GM18907 (cell line): ENCODE data around the gene BCAS4.
"Not testable (repeated sequence)": the region's sequence is repeated elsewhere in the genome, so short reads cannot be mapped to it uniquely, and the experiment has no call there.

Experiments
- ATAC-seq: cut with Tn5 transposase; IDR thresholded peaks from one replicate; pipeline ENCODE4 v1.9.1; 2021; ENCODE audit warnings: mild to moderate bottlenecking, moderate library complexity; ENCODE audit not compliant: unreplicated experiment

BCAS4 gene, protein sequence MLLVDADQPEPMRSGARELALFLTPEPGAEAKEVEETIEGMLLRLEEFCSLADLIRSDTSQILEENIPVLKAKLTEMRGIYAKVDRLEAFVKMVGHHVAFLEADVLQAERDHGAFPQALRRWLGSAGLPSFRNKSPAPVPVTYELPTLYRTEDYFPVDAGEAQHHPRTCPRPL

GRCh38 chr20:50794846-50795634 lies at the start of gene BCAS4:
BCAS4 (plus strand) TSS chr20:50795061; CDS start chr20:50795084, 23 bp downstream.
- ATAC-seq, result peak; percentile 68

DNA sequence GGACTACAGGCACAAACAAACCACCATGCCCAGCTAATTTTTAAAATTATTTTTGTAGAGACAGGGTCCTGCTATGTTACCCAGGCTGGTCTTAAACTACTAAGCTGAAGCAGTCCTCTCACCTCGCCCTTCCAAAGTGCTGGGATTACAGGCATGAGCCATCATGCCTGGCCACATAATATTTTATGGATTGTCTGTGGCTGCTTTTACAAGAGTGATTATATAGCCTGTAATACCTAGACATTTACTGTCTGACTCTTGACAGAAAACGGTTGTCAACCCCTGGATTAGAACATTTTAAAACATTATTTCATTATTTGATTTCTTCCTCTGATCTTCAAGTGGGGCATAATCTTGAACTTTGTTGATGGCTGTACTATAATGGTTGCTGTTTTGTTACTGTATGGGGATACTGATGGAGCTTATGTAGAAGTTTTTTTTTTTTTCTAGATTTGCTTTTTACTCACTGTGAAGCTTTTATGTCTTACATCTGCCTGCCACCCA lies 49.2 kb upstream of the BCAS4 start:
- no peak for ATAC-seq

DNA sequence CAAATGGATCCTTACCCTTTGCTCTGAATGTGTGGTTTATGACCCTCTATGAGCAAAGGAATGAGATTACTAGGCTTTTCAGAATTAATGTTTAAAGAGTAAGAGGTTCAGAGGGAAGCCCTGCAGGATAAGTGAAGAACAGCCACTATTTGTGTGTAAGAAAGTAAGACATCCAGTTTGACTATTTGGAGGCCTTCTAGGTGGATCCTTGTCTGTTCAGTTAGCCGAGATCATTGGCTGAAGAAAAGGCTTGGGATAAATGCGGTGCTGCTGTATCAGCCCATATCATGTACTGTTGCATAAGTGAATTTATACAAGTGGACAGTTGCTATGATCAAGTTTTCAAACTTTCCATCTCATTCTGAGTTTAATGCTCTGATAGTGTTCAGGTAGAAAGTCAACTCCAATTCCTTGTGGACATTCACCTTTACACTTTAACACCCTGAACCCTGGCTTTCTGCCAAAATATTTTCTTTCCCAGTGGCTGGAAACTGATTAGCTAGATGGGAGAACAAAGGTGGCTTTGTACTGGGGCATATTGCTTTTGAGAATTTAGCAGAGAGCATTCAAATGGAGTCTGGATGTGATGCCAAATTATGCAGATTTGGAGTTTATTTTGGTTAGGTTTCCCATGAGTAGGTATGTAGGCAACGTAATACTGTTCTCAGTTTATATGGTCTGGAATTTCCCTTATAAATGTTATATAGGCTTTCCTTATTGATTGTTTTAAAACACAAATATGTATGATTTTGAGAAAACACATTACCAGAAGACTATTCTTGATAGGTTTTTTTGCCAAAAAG lies 48.5 kb upstream of the BCAS4 start:
- no peak for ATAC-seq

DNA sequence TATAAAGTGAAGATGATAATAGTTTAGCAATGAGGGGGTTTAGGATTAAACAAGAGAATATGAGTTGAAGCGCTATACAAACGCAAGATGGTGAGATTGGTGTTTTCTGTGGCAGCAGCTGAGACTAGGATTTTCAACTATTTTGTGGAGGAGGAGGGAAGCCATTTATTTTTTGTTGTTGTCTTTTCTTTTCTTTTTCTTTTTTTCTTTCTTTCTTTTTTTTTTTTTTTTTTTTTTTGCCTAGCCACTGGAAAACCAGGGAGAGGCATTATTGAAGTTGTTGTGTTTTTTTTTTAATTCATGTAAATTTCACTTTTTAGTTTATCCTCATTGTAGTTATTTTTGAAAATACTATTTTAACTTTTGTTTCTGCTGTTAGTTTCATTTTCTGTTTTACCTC lies 47.6 kb upstream of the BCAS4 start:
- no peak for ATAC-seq

- ATAC-seq, result no peak
These were observed 44.7 kb upstream of the BCAS4 start for GRCh38 chr20:50750145-50750671.

DNA sequence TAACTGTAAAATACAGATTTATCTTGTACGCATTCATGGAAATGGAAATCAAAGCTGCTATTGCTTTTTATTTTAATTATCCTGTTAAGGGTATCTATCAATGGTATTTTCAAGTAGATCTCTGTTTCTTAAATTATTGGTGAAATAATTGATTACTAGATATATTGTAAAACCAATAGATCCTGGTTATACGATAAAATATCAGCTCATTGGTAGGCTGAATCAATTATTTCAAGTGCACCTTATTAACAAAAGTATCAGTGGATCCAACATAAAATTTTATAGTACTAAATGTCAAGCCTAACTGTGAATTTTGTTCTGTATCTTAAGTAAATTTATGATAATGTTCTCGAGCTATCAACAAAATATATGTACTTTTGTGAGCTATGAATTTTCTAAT lies 41.7 kb upstream of the BCAS4 start:
- no peak for ATAC-seq

GRCh38 chr20:50754420-50754819 lies 40.4 kb upstream of the BCAS4 start:
- ATAC-seq, result no peak

DNA sequence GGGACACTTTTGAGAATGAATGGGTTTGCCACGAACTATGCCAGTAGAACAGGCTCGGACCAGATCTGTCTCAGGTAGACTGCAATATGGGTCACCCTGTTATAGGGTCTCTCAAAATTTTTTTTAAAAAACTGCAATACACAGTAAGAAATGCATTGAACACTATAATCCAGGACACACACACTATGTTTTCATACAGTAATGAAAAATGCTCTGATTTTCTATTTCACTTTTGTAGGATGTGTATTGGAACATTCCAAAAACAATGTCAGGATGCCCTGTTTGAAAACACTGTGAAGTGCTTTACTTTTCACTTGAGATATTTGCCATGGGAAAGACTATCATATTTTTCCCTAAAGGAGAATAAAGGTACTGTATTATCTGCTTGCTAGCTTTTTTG lies 38.4 kb upstream of the BCAS4 start:
- no peak for ATAC-seq

DNA sequence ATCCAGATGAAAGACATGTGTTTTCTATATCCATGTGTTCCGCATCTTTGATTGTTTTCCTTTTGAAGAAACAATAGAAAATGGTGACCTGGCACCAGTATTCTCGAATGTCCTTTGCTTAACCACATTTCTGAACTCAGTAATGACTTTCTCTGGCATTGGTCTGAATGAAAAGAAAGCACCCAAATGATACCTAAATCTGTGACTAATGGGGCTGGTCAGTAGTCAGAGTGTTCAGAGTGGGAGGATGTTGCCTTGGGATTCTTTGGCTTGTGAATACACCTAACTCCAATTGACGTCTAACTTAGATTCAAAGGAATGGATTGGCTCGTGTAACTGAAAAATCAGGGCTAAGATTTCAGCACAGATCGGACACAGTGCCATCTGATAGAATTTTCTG lies 36.4 kb upstream of the BCAS4 start:
- no peak for ATAC-seq

- ATAC-seq, result no peak
These were observed 35.9 kb upstream of the BCAS4 start for GRCh38 chr20:50758992-50759391.

- ATAC-seq, result no peak
These were observed 35.2 kb upstream of the BCAS4 start for GRCh38 chr20:50759678-50760077.

- no peak for ATAC-seq
These were observed 32.8 kb upstream of the BCAS4 start for GRCh38 chr20:50762045-50762422.

DNA sequence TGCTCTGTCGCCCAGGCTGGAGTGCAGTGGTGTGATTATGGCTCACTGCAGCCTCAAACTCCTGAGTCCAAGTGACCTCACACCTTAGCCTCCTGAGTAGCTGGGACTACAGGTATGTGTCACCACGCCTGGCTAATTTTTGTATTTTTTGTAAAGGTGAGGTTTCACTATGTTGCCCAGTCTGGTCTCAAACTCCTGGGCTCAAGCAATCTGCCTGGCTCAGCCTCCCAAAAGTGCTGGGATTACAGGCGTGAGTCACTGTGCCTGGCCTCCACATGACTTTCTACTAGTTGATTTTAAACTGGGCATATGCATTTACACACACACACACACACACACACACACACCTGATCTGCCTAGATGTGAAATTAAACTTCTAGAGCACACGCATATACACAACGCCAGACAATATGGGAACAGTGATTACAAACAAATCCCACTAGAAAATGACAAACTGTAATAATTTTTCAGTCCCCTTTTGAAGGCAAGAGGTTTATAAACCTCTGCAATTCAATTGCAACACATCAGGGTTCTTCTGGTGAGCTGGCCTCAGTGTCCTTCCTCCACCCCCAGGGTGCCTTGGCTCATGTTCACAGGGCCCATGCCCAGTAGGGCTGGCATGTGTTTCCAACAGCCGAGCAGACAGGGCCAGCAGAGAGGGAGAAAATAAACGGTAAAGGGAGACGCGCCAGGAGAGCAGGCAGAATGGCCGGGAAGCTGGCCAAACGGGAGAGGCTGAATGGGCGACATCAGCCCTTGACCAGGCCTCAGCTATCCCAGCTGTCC lies 32.2 kb upstream of the BCAS4 start:
- ATAC-seq, result no peak

- ATAC-seq, result not testable (repeated sequence)
These were observed 31.1 kb upstream of the BCAS4 start for GRCh38 chr20:50763550-50764458.

- not testable (repeated sequence) for ATAC-seq
These were observed 29.6 kb upstream of the BCAS4 start for GRCh38 chr20:50765251-50765650.

DNA sequence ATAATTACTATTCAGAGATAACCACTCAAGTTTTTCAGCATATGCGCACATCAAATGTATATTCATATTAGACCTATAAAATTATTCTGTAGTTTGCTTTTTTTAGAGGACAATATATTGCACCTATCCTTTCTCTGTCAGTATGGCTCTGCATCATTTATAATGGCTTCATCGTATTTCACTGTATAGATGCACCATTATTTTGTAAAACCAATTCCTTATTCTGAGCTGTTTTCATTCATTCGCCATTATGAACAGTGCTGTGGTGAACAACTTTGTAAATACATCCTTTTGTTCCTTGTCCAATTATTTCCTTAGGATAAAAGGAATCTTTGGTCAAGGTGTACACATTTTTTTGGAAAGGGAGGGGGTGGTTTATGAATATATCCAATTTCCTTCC lies 29.2 kb upstream of the BCAS4 start:
- ATAC-seq, result no peak

- not testable (repeated sequence) for ATAC-seq
These were observed 27.7 kb upstream of the BCAS4 start for GRCh38 chr20:50766955-50767809.

GRCh38 chr20:50768991-50769390 lies 25.9 kb upstream of the BCAS4 start:
- not testable (repeated sequence) for ATAC-seq
